A549 (cell line): ENCODE data around the gene TCERG1L.

Experiments used
- CHD2 ChIP-seq: fragments of 150-350 bp; IDR thresholded peaks from 2 replicates; pipeline ENCODE4 v1.6.1; 2014; ENCODE audit warnings: low read length; ENCODE audit not compliant: partially characterized antibody
- EP300 ChIP-seq, 2 experiments: fragments of >200 bp; sonication (Bioruptor Twin); formaldehyde crosslinking; IDR thresholded peaks; 2 replicates in 1 of 2; 3 replicates in 1 of 2; pipeline ENCODE4 v1.6.1; 2016 to 2017
- ESRRA ChIP-seq: fragments of 150-350 bp; IDR thresholded peaks from 2 replicates; pipeline ENCODE4 v1.6.1; 2014; ENCODE audit warnings: mild to moderate bottlenecking, low read length, borderline replicate concordance
- HOXA7 ChIP-seq: fragments of 250-450 bp; sonication (Bioruptor Pico); IDR thresholded peaks from 2 replicates; pipeline ENCODE4 v1.5.0; 2020; ENCODE audit warnings: mild to moderate bottlenecking, moderate library complexity
- JUNB ChIP-seq: fragments of >200 bp; sonication (Bioruptor Twin); formaldehyde crosslinking; IDR thresholded peaks from 2 replicates; pipeline ENCODE4 v1.6.1; 2016
- MAZ ChIP-seq: fragments of 150-350 bp; IDR thresholded peaks from 2 replicates; pipeline ENCODE4 v1.6.1; 2014; ENCODE audit warnings: antibody characterized with exemption, low read depth, low read length, borderline replicate concordance
- POLR2A ChIP-seq: IDR thresholded peaks from 2 replicates; pipeline ENCODE4 v1.6.1; 2012; ENCODE audit warnings: mild to moderate bottlenecking, low read length
- RCOR1 ChIP-seq: fragments of 150-350 bp; IDR thresholded peaks from 2 replicates; pipeline ENCODE4 v1.6.1; 2014; ENCODE audit warnings: antibody characterized with exemption, low read length, low read depth
- RFX5 ChIP-seq: fragments of 450-650 bp; IDR thresholded peaks from 2 replicates; pipeline ENCODE4 v1.7.1; 2014; ENCODE audit warnings: antibody characterized with exemption, mild to moderate bottlenecking, moderate library complexity
- ZNF302 ChIP-seq: fragments of 250-450 bp; sonication (Bioruptor Pico); IDR thresholded peaks from 2 replicates; pipeline ENCODE4 v1.9.0; 2021; ENCODE audit warnings: inconsistent platforms, mild to moderate bottlenecking, moderate library complexity
- ZSCAN20 ChIP-seq: fragments of 250-450 bp; sonication (Bioruptor Pico); IDR thresholded peaks from 2 replicates; pipeline ENCODE4 v1.8.0; 2022; ENCODE audit warnings: mild to moderate bottlenecking, moderate library complexity
- TF ChIP-seq, protein P1 (sequence below): fragments of >200 bp; sonication (Bioruptor Twin); formaldehyde crosslinking; IDR thresholded peaks from 3 replicates; pipeline ENCODE4 v1.5.1; 2016
- TF ChIP-seq, protein P2 (sequence below): IDR thresholded peaks from 2 replicates; pipeline ENCODE4 v1.6.1; 2012
- TF ChIP-seq, protein P3 (sequence below): fragments of 450-650 bp; IDR thresholded peaks from 2 replicates; pipeline ENCODE4 v1.6.1; 2014; ENCODE audit warnings: antibody characterized with exemption

DNA sequence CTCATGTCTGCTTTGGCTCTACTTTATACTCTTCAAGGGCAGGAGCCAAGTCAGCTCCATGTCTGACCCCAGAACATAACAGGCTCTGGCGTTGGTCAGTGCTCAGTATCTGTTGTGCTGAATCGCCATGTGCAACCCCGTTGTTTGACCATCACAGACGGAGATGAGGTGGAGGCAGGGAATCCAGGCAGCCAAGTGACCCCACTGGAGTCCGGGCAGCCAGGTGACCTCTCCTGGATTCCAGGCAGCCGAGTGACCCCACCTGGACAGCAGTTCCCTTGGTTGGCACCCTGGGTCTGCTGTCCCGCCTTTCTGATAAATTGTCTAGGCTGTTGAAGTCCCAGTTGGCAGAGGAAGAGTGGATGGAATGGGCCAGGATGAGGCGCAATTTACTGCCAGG lies 232.2 kb downstream of the TCERG1L start:
- TF ChIP-seq ZNF302 (CRISPR knock-in tag), result no peak
- TF ChIP-seq, protein P1, sequence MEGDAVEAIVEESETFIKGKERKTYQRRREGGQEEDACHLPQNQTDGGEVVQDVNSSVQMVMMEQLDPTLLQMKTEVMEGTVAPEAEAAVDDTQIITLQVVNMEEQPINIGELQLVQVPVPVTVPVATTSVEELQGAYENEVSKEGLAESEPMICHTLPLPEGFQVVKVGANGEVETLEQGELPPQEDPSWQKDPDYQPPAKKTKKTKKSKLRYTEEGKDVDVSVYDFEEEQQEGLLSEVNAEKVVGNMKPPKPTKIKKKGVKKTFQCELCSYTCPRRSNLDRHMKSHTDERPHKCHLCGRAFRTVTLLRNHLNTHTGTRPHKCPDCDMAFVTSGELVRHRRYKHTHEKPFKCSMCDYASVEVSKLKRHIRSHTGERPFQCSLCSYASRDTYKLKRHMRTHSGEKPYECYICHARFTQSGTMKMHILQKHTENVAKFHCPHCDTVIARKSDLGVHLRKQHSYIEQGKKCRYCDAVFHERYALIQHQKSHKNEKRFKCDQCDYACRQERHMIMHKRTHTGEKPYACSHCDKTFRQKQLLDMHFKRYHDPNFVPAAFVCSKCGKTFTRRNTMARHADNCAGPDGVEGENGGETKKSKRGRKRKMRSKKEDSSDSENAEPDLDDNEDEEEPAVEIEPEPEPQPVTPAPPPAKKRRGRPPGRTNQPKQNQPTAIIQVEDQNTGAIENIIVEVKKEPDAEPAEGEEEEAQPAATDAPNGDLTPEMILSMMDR, result no peak
- no peak for TF ChIP-seq EP300 (IDR thresholded peaks at IDR 0.05)
- TF ChIP-seq CHD2, result no peak
- TF ChIP-seq POLR2A, result no peak
- no peak for TF ChIP-seq ESRRA
- TF ChIP-seq RFX5, result no peak
- TF ChIP-seq, protein P2, sequence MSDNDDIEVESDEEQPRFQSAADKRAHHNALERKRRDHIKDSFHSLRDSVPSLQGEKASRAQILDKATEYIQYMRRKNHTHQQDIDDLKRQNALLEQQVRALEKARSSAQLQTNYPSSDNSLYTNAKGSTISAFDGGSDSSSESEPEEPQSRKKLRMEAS, result no peak
- TF ChIP-seq JUNB, result no peak
- TF ChIP-seq, protein P3, sequence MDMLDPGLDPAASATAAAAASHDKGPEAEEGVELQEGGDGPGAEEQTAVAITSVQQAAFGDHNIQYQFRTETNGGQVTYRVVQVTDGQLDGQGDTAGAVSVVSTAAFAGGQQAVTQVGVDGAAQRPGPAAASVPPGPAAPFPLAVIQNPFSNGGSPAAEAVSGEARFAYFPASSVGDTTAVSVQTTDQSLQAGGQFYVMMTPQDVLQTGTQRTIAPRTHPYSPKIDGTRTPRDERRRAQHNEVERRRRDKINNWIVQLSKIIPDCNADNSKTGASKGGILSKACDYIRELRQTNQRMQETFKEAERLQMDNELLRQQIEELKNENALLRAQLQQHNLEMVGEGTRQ, result no peak
- TF ChIP-seq MAZ, result no peak
- no peak for TF ChIP-seq ZSCAN20
- no peak for TF ChIP-seq HOXA7 (CRISPR knock-in tag)
- TF ChIP-seq RCOR1, result no peak
